Measurements from ENCODE around the gene CAPN14.

CAPN14 gene

GRCh38 chr2:31125918-31126695, 91.2 kb downstream of the CAPN14 start:
- Histone ChIP-seq H3K9ac (ENCODE audit: low read length in 5 of 5) (no peak overlapping the region), H3K27ac (ENCODE audit: low read depth, low read length) (no peak overlapping the region), H3K27me3 (ENCODE audit: control insufficient read depth in 5 of 5, insufficient read depth in 4 of 5, low read length in 5 of 5) (peaks cover 3 to 8% (median 5%) of the 10 kb centered on the region in 5 donors), H3K36me3 (ENCODE audit: control insufficient read depth in 5 of 5, insufficient read depth in 5 of 5, low read length in 5 of 5) (no peaks in the 10 kb centered on the region), H3K9me3 (ENCODE audit: control insufficient read depth in 5 of 5, low read length in 5 of 5) (no peaks in the 10 kb centered on the region), H3K4me1 (ENCODE audit: control insufficient read depth in 5 of 5, insufficient read depth in 5 of 5, low read length in 5 of 5) (no peaks in the 10 kb centered on the region), H3K4me3 (ENCODE audit: low read depth in 1 of 5, low read length in 5 of 5) (no peak overlapping the region)

GRCh38 chr2:31124904-31125303, 92.4 kb downstream of the CAPN14 start:
- peaks cover 3 to 5% (median 4%) of the 10 kb centered on the region in 5 donors for H3K27me3 ChIP-seq (ENCODE audit: control insufficient read depth in 5 of 5, insufficient read depth in 4 of 5, low read length in 5 of 5)
- no peak overlapping the region for H3K4me3 ChIP-seq (ENCODE audit: low read depth in 1 of 5, low read length in 5 of 5)
- H3K27ac ChIP-seq (ENCODE audit: low read depth, low read length), result no peak overlapping the region
- no peak overlapping the region for H3K9ac ChIP-seq (ENCODE audit: low read length in 5 of 5)
- no peaks in the 10 kb centered on the region for H3K9me3 ChIP-seq (ENCODE audit: control insufficient read depth in 5 of 5, low read length in 5 of 5)
- no peaks in the 10 kb centered on the region for H3K4me1 ChIP-seq (ENCODE audit: control insufficient read depth in 5 of 5, insufficient read depth in 5 of 5, low read length in 5 of 5)
- H3K36me3 ChIP-seq (ENCODE audit: control insufficient read depth in 5 of 5, insufficient read depth in 5 of 5, low read length in 5 of 5), result no peaks in the 10 kb centered on the region

All from subcutaneous abdominal adipose tissue (tissue), 5 donors.